Fibroblast of skin of back (primary cell): ENCODE results near the gene DDX51.
A peak's percentile ranks its signal among the peaks of the same experiment; 100 is the strongest.

Source experiments
- DNase-seq: peaks from one replicate; pipeline ENCODE4 v3.0.0-alpha.2; 2013

Gene DDX51

GRCh38 chr12:132179431-132180362 is 35.6 kb upstream of the DDX51 start:
- DNase-seq: no peak

GRCh38 chr12:132178801-132179401 is 34.8 kb upstream of the DDX51 start:
- no peak for DNase-seq

GRCh38 chr12:132178316-132178715 is 34.2 kb upstream of the DDX51 start:
- DNase-seq: no peak

- DNase-seq: no peak
Observed at GRCh38 chr12:132176920-132177551, 32.9 kb upstream of the DDX51 start.

- DNase-seq: no peak
Observed at GRCh38 chr12:132176385-132176919, 32.3 kb upstream of the DDX51 start.

GRCh38 chr12:132175496-132176384 is 31.6 kb upstream of the DDX51 start:
- DNase-seq: no peak

- no peak for DNase-seq
Observed at GRCh38 chr12:132174839-132175490, 30.8 kb upstream of the DDX51 start.

GRCh38 chr12:132174015-132174838 is 30.1 kb upstream of the DDX51 start:
- DNase-seq: no peak

- no peak for DNase-seq
Observed at GRCh38 chr12:132173135-132174014, 29.3 kb upstream of the DDX51 start.

GRCh38 chr12:132172619-132173018 is 28.5 kb upstream of the DDX51 start:
- no peak for DNase-seq

- no peak for DNase-seq
Observed at GRCh38 chr12:132171968-132172521, 27.9 kb upstream of the DDX51 start.

- DNase-seq: no peak
Observed at GRCh38 chr12:132171293-132171967, 27.3 kb upstream of the DDX51 start.

- DNase-seq: no peak
Observed at GRCh38 chr12:132170637-132171292, 26.6 kb upstream of the DDX51 start.

GRCh38 chr12:132170094-132170636 is 26.0 kb upstream of the DDX51 start:
- peak; percentile 52 for DNase-seq

- DNase-seq: no peak
Observed at GRCh38 chr12:132169376-132169775, 25.3 kb upstream of the DDX51 start.

- no peak for DNase-seq
Observed at GRCh38 chr12:132168311-132169031, 24.4 kb upstream of the DDX51 start.
